Loucy (cell line): Measurements from ENCODE around the gene ARHGEF39.

Source experiments
- EZH2phosphoT487 ChIP-seq: fragments of 200-600 bp; IDR thresholded peaks from 2 replicates; pipeline ENCODE4 v1.6.1; 2018; ENCODE audit warnings: antibody characterized with exemption, mild to moderate bottlenecking, moderate library complexity, borderline replicate concordance
- TF ChIP-seq, protein P1 (sequence below): fragments of 200-600 bp; sonication (generic); conservative IDR thresholded peaks from 2 replicates; pipeline ENCODE4 v1.5.1; 2014; ENCODE audit warnings: mild to moderate bottlenecking, antibody characterized with exemption, low read length

DNA sequence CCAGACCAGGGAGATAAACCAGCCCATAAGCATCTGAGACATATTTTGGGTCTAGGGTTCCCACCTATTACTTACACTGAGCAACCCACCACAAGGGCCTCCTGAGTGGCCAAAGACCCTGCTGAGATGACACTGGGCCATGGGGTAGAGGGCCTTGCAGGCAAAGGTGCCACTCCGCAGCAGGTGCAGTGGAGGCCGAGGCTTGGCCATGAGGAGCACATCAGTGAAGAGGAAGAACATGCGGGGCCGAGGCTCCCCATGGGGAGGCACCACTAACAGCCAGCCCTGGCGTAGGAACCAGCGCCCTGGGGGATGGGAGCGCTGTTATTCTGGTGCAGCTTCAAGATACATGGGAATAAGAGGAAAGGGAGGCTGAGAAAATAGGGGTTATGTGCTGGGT, 2.6 kb downstream of the ARHGEF39 start:
- TF ChIP-seq, protein P1, sequence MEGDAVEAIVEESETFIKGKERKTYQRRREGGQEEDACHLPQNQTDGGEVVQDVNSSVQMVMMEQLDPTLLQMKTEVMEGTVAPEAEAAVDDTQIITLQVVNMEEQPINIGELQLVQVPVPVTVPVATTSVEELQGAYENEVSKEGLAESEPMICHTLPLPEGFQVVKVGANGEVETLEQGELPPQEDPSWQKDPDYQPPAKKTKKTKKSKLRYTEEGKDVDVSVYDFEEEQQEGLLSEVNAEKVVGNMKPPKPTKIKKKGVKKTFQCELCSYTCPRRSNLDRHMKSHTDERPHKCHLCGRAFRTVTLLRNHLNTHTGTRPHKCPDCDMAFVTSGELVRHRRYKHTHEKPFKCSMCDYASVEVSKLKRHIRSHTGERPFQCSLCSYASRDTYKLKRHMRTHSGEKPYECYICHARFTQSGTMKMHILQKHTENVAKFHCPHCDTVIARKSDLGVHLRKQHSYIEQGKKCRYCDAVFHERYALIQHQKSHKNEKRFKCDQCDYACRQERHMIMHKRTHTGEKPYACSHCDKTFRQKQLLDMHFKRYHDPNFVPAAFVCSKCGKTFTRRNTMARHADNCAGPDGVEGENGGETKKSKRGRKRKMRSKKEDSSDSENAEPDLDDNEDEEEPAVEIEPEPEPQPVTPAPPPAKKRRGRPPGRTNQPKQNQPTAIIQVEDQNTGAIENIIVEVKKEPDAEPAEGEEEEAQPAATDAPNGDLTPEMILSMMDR = no peak
- TF ChIP-seq EZH2phosphoT487 = no peak
